Measurements from ENCODE around the gene SCN1A. TPM values are rescaled to one million over a fixed set of nuclear protein-coding genes. Genes with fewer than 3 reads are reported as not detected.

The SCN1A gene
- total and polyA plus RNA-seq, 2 of the 13 experiments (the other 11 are each of a cell fraction or from before 2014, with no cell fraction given), result 19.9 to 39.4 TPM

DNA sequence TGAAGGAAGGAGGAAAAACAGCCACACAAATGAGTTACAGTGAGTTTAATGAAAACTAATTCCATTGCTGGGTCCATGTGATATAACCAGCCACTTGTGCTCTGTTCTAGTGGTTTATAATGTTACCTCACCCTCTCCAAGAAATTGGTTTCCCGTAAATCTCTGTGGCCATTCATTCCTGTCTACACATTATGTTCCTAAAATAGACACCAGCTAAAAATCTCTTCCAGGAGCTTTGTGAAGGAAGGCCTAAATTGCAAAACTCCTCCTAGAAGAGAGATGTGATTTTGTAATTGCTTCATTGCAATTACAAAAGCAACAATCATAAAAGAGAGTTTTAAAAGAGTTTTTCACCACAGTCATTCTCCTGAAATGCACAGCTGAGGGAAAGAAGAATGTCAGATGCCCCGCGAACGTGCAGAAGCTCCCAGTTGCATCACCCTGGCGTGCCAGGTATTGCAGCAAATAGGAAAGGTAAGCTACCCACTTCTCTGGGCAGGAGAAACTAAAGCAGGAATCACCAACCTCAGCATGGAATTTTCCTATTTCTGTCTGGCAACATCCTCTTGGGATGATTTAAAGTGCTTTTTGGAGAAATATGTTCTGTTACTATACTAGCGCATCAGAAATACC lies 1.7 kb downstream of the SCN1A start (continued):
- TF ChIP-seq, protein P1, sequence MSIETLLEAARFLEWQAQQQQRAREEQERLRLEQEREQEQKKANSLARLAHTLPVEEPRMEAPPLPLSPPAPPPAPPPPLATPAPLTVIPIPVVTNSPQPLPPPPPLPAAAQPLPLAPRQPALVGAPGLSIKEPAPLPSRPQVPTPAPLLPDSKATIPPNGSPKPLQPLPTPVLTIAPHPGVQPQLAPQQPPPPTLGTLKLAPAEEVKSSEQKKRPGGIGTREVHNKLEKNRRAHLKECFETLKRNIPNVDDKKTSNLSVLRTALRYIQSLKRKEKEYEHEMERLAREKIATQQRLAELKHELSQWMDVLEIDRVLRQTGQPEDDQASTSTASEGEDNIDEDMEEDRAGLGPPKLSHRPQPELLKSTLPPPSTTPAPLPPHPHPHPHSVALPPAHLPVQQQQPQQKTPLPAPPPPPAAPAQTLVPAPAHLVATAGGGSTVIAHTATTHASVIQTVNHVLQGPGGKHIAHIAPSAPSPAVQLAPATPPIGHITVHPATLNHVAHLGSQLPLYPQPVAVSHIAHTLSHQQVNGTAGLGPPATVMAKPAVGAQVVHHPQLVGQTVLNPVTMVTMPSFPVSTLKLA (IDR thresholded peaks at IDR 0.05), result no peak
- TF ChIP-seq SPEN (CRISPR knock-in tag; IDR thresholded peaks at IDR 0.05; ENCODE audit: low read depth) (no peak), NCOA5 (CRISPR knock-in tag; IDR thresholded peaks at IDR 0.05) (no peak), ARHGAP35 (CRISPR knock-in tag; IDR thresholded peaks at IDR 0.05; ENCODE audit: borderline replicate concordance) (no peak), KAT8 (CRISPR knock-in tag; IDR thresholded peaks at IDR 0.05) (no peak), CENPT (CRISPR knock-in tag; IDR thresholded peaks at IDR 0.05; ENCODE audit: low read depth) (no peak), RFXAP (CRISPR knock-in tag; IDR thresholded peaks at IDR 0.05; ENCODE audit: borderline replicate concordance) (no peak), ZNF292 (CRISPR knock-in tag; IDR thresholded peaks at IDR 0.05; ENCODE audit: borderline replicate concordance, low read depth) (0 out of 2 replicates have a peak, but pooled peaks have one; percentile 22), ZNF552 (CRISPR knock-in tag; IDR thresholded peaks at IDR 0.05; ENCODE audit: borderline replicate concordance) (no peak), ZNF550 (CRISPR knock-in tag; IDR thresholded peaks at IDR 0.05; ENCODE audit: borderline replicate concordance) (no peak), ADNP (CRISPR knock-in tag; IDR thresholded peaks at IDR 0.05) (no peak), HDAC2 (CRISPR knock-in tag; IDR thresholded peaks at IDR 0.05) (peak; percentile 11; the same call in 1 of the 2 replicates), HMG20B (CRISPR knock-in tag; conservative IDR thresholded peaks at IDR 0.05) (no peak), CREB1 (IDR thresholded peaks at IDR 0.05) (no peak), CREB1 (CRISPR knock-in tag; IDR thresholded peaks at IDR 0.05) (no peak), ZFP82 (CRISPR knock-in tag; IDR thresholded peaks at IDR 0.05; ENCODE audit: borderline replicate concordance) (no peak), NFE2L2 (IDR thresholded peaks at IDR 0.05; ENCODE audit: low read length) (no peak), EEA1 (CRISPR knock-in tag; IDR thresholded peaks at IDR 0.05; ENCODE audit: borderline replicate concordance) (no peak), ZNF841 (CRISPR knock-in tag; IDR thresholded peaks at IDR 0.05; ENCODE audit: borderline replicate concordance) (no peak), TBP (CRISPR knock-in tag; IDR thresholded peaks at IDR 0.05) (no peak), FOXM1 (CRISPR knock-in tag; IDR thresholded peaks at IDR 0.05) (no peak), BRCA1 (CRISPR knock-in tag; IDR thresholded peaks at IDR 0.05) (no peak), ZFP36L1 (CRISPR knock-in tag; IDR thresholded peaks at IDR 0.05) (no peak), ZNF282 (IDR thresholded peaks at IDR 0.05; ENCODE audit: partially characterized antibody) (no peak), ZNF709 (CRISPR knock-in tag; IDR thresholded peaks at IDR 0.05) (no peak), ASH2L (IDR thresholded peaks at IDR 0.05; ENCODE audit: insufficient read length, low read depth, low read length) (peak; percentile 39)
- TF ChIP-seq, protein P2, sequence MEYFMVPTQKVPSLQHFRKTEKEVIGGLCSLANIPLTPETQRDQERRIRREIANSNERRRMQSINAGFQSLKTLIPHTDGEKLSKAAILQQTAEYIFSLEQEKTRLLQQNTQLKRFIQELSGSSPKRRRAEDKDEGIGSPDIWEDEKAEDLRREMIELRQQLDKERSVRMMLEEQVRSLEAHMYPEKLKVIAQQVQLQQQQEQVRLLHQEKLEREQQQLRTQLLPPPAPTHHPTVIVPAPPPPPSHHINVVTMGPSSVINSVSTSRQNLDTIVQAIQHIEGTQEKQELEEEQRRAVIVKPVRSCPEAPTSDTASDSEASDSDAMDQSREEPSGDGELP (IDR thresholded peaks at IDR 0.05; ENCODE audit: borderline replicate concordance, low read depth), result 0 out of 2 replicates have a peak, but pooled peaks have one; percentile 28
- TF ChIP-seq, protein P3, sequence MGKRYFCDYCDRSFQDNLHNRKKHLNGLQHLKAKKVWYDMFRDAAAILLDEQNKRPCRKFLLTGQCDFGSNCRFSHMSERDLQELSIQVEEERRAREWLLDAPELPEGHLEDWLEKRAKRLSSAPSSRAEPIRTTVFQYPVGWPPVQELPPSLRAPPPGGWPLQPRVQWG (CRISPR knock-in tag; IDR thresholded peaks at IDR 0.05; ENCODE audit: borderline replicate concordance, low read depth), result no peak
- TF ChIP-seq, protein P4, sequence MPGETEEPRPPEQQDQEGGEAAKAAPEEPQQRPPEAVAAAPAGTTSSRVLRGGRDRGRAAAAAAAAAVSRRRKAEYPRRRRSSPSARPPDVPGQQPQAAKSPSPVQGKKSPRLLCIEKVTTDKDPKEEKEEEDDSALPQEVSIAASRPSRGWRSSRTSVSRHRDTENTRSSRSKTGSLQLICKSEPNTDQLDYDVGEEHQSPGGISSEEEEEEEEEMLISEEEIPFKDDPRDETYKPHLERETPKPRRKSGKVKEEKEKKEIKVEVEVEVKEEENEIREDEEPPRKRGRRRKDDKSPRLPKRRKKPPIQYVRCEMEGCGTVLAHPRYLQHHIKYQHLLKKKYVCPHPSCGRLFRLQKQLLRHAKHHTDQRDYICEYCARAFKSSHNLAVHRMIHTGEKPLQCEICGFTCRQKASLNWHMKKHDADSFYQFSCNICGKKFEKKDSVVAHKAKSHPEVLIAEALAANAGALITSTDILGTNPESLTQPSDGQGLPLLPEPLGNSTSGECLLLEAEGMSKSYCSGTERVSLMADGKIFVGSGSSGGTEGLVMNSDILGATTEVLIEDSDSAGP (CRISPR knock-in tag; IDR thresholded peaks at IDR 0.05; ENCODE audit: borderline replicate concordance), result no peak
